ENCODE data around the gene SYNE2.

SYNE2 gene

DNA sequence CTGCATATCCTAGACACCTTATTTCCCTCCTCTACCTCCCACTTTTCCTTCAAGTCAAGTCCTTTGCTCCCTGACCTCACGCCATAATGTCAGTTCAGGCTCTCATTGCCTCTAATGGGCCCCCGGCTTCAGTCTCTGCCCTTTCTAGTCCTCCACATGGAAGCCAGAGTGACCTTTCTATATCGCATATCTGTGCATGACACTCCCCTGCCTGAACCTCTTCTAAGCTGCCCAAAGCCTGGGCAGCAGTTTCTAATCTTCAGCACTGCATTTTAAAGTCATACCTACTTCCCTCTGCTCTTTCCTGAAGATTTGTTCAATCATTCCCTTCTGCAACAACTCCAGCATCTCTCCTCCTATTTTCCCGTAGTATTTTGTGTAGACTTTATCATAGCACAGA lies 395.9 kb downstream of the SYNE2 start:
- DNase-seq (ENCODE audit: low spot score): no peak

GRCh38 chr14:64249363-64249762 lies 396.6 kb downstream of the SYNE2 start:
- no peak for DNase-seq (ENCODE audit: low spot score)

DNA sequence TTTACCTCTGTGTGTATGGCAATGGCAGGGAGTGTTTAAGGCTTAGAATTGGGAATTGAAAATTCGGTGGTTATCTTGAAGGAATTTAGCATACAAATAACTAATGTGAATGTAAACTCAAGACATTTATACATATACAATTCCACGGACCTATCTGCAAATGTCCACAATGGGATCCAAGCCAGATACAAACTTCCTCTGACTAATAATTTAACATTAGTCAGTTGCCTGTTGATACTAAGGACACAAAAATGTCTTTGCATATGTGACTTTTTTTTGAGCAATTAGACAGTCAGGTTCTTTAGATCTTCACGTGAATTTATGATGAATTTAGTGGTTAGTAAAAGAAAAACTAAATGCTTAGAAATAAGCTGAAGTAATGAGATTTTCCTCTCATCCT lies 400.9 kb downstream of the SYNE2 start:
- no peak for DNase-seq (ENCODE audit: low spot score)

- no peak for DNase-seq (ENCODE audit: low spot score)
These were observed 403.0 kb downstream of the SYNE2 start for GRCh38 chr14:64255756-64256155.

- no peak for DNase-seq (ENCODE audit: low spot score)
These were observed 407.6 kb downstream of the SYNE2 start for GRCh38 chr14:64260418-64260817.

DNA sequence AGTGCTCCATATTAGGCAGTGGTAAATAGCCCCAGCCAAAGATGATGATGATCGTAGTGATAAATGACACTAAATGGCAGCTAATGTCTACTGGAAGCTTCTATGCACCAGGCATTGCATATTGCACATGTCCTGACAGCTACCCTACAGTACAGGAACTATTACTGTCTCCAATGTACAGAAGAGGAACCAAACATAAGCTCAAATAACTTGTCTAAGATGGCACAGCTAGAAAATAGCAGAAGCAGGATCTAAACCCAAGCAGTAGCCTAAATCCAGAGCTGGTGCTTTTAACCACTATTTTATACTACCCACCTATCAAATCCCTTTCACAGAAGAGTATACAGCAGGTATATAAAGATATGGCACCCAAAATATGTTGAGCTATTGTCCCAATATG lies 412.4 kb downstream of the SYNE2 start:
- no peak for DNase-seq (ENCODE audit: low spot score)

GRCh38 chr14:64266239-64266638 lies 413.4 kb downstream of the SYNE2 start:
- DNase-seq (ENCODE audit: low spot score): no peak

DNA sequence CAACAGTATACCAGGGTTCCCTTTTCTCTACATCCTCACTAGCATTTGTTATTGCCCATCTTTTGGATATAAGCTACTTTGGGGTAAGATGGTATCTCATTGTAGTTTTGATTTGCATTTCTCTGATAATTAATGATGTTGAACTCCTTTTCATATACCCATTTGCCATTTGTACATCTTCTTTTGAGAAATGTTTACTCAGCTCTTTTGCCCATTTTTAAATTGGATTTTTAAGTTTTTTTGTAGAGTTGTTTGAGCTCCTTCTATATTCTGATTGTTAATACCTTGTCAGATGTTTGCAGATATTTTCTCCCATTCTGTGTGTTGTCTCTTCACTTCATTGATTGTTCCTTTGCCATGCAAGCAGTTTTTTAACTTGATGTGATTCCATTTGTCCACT lies 419.2 kb downstream of the SYNE2 start:
- no peak for DNase-seq (ENCODE audit: low spot score)

Data from cerebellar cortex (tissue), 1 donor.